HEK293T (cell line): ENCODE measurements around the gene ZNF471.

ENCODE experiments used
- CTCF ChIA-PET: fragments of 350-600 bp; formaldehyde crosslinking; extraction: SDS; loops from one replicate; lab custom pipeline; 2021; ENCODE audit warnings: antibody characterized with exemption, inconsistent platforms; lab: Yijun Ruan, JAX
- POLR2A ChIA-PET: fragments of 350-600 bp; formaldehyde crosslinking; extraction: SDS; loops from one replicate; lab custom pipeline; 2020; ENCODE audit warnings: antibody characterized with exemption, inconsistent platforms; lab: Yijun Ruan, JAX
- DNase-seq: peaks from one replicate; pipeline ENCODE4 v3.0.0; 2012; ENCODE audit warnings: mixed read lengths; ENCODE audit errors: extremely low spot score
- ARNT ChIP-seq: fragments of 450-650 bp; IDR thresholded peaks from 2 replicates; pipeline ENCODE4 v1.6.1; 2017; ENCODE audit warnings: mild to moderate bottlenecking
- BHLHE40 ChIP-seq: fragments of 450-650 bp; IDR thresholded peaks from 2 replicates; pipeline ENCODE4 v1.6.1; 2016; ENCODE audit warnings: mild to moderate bottlenecking, moderate library complexity, borderline replicate concordance
- CTBP1 ChIP-seq: fragments of 450-650 bp; IDR thresholded peaks from 2 replicates; pipeline ENCODE4 v1.6.1; 2016; ENCODE audit warnings: borderline replicate concordance
- ELF4 ChIP-seq: fragments of 450-650 bp; IDR thresholded peaks from 2 replicates; pipeline ENCODE4 v1.6.1; 2017; ENCODE audit warnings: antibody characterized with exemption
- FOXA1 ChIP-seq: fragments of 450-650 bp; IDR thresholded peaks from 2 replicates; pipeline ENCODE4 v1.6.1; 2016; ENCODE audit warnings: mild to moderate bottlenecking
- FOXK2 ChIP-seq: fragments of 450-650 bp; IDR thresholded peaks from 2 replicates; pipeline ENCODE4 v1.6.1; 2016; ENCODE audit warnings: mild to moderate bottlenecking
- FOXM1 ChIP-seq: fragments of 450-650 bp; IDR thresholded peaks from 2 replicates; pipeline ENCODE4 v1.6.1; 2017; ENCODE audit warnings: mild to moderate bottlenecking, borderline replicate concordance
- HDGF ChIP-seq: fragments of 450-650 bp; IDR thresholded peaks from 2 replicates; pipeline ENCODE4 v1.6.1; 2017; ENCODE audit warnings: antibody characterized with exemption, borderline replicate concordance
- L3MBTL2 ChIP-seq: fragments of 450-650 bp; conservative IDR thresholded peaks from 2 replicates; pipeline ENCODE4 v1.6.1; 2016; ENCODE audit warnings: mild to moderate bottlenecking
- LEF1 ChIP-seq: fragments of 450-650 bp; IDR thresholded peaks from 2 replicates; pipeline ENCODE4 v1.6.1; 2017; ENCODE audit warnings: mild to moderate bottlenecking, borderline replicate concordance
- NFRKB ChIP-seq: fragments of 450-650 bp; IDR thresholded peaks from 2 replicates; pipeline ENCODE4 v1.6.1; 2016; ENCODE audit warnings: mild to moderate bottlenecking, moderate library complexity
- SP1 ChIP-seq: fragments of 450-650 bp; IDR thresholded peaks from 2 replicates; pipeline ENCODE4 v1.6.1; 2017
- SUZ12 ChIP-seq: fragments of 450-650 bp; IDR thresholded peaks from 2 replicates; pipeline ENCODE4 v1.6.1; 2016; ENCODE audit warnings: mild to moderate bottlenecking
- TARDBP ChIP-seq: fragments of 450-650 bp; IDR thresholded peaks from 2 replicates; pipeline ENCODE4 v1.6.1; 2016
- ZNF384 ChIP-seq: fragments of 450-650 bp; IDR thresholded peaks from 2 replicates; pipeline ENCODE4 v1.6.1; 2016
- TF ChIP-seq, protein P1 (sequence below): fragments of 450-650 bp; IDR thresholded peaks from 2 replicates; pipeline ENCODE4 v1.6.1; 2016

ZNF471 gene

GRCh38 chr19:56491399-56491798 is 16.3 kb upstream of the ZNF471 start:
- no peak for TF ChIP-seq ARNT
- no peak for TF ChIP-seq ELF4
- no peak for TF ChIP-seq ZNF384
- TF ChIP-seq LEF1 = no peak
- no peak for TF ChIP-seq SP1
- TF ChIP-seq CTBP1 = no peak
- no peak for TF ChIP-seq TARDBP
- TF ChIP-seq HDGF = no peak
- no peak for TF ChIP-seq L3MBTL2
- no peak for TF ChIP-seq BHLHE40
- no peak for TF ChIP-seq FOXA1
- ChIA-PET CTCF (interaction anchor here (0.6 kb wide), 1 partner anchor 461 kb away, joined by 7 read pairs; no protein-coding TSS in a partner anchor), POLR2A (no interaction called here)
- no peak for DNase-seq

GRCh38 chr19:56504581-56504980 is 3.1 kb upstream of the ZNF471 start:
- POLR2A ChIA-PET = no interaction called here
- CTCF ChIA-PET = no interaction called here
- no peak for DNase-seq
- TF ChIP-seq CTBP1 = no peak
- no peak for TF ChIP-seq ZNF384
- TF ChIP-seq HDGF = no peak
- TF ChIP-seq FOXM1 = no peak
- no peak for TF ChIP-seq SP1
- TF ChIP-seq NFRKB = no peak
- TF ChIP-seq FOXA1 = no peak
- no peak for TF ChIP-seq SUZ12
- no peak for TF ChIP-seq L3MBTL2
- TF ChIP-seq, protein P1, sequence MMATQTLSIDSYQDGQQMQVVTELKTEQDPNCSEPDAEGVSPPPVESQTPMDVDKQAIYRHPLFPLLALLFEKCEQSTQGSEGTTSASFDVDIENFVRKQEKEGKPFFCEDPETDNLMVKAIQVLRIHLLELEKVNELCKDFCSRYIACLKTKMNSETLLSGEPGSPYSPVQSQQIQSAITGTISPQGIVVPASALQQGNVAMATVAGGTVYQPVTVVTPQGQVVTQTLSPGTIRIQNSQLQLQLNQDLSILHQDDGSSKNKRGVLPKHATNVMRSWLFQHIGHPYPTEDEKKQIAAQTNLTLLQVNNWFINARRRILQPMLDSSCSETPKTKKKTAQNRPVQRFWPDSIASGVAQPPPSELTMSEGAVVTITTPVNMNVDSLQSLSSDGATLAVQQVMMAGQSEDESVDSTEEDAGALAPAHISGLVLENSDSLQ = no peak
- no peak for TF ChIP-seq BHLHE40
- no peak for TF ChIP-seq LEF1
- no peak for TF ChIP-seq ELF4
- TF ChIP-seq FOXK2 = no peak
- no peak for TF ChIP-seq TARDBP

GRCh38 chr19:56508290-56508778 is 679 bp downstream of the ZNF471 start:
- CTCF ChIA-PET = no interaction called here
- no peak for TF ChIP-seq HDGF
- no peak for DNase-seq
- POLR2A ChIA-PET = no interaction called here

- no peak for DNase-seq
- CTCF ChIA-PET = no interaction called here
- no peak for TF ChIP-seq TARDBP
- no peak for TF ChIP-seq L3MBTL2
- no peak for TF ChIP-seq HDGF
- no peak for TF ChIP-seq SP1
- no peak for TF ChIP-seq BHLHE40
- no peak for TF ChIP-seq ZNF384
- no peak for TF ChIP-seq ARNT
- TF ChIP-seq FOXA1 = no peak
- TF ChIP-seq SUZ12 = no peak
These were observed 17.7 kb downstream of the ZNF471 start for GRCh38 chr19:56525214-56525860.

DNA sequence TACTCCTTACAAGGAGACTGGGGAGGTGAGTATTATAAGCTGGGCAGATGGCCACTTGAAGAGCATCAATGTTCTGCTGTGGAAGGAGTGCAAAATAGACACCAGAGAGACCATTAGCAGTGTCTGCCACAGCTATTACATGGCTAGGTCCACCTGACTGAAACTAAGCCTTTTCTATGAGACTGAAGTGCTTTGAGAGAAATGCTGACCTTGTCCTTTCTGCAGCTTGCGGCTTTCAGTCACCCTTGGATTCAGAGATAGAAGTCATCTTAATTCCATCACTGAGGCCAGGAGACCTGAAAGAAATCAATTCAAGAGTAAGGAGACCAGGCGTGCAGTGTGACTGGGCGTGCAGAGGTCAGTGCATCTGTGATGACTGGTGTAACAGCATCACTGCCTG is 29.8 kb downstream of the ZNF471 start:
- ChIA-PET CTCF (no interaction called here), POLR2A (interaction anchor here (1.3 kb wide), 1 partner anchor 58 kb away, joined by 4 read pairs; the partner anchor contains the start of gene ZNF71)
- TF ChIP-seq HDGF = no peak
- TF ChIP-seq SP1 = no peak
- no peak for TF ChIP-seq ARNT
- TF ChIP-seq TARDBP = no peak

More at GRCh38 chr19:56525214-56525860, 17.7 kb downstream of the ZNF471 start:
- POLR2A ChIA-PET = no interaction called here

DNA sequence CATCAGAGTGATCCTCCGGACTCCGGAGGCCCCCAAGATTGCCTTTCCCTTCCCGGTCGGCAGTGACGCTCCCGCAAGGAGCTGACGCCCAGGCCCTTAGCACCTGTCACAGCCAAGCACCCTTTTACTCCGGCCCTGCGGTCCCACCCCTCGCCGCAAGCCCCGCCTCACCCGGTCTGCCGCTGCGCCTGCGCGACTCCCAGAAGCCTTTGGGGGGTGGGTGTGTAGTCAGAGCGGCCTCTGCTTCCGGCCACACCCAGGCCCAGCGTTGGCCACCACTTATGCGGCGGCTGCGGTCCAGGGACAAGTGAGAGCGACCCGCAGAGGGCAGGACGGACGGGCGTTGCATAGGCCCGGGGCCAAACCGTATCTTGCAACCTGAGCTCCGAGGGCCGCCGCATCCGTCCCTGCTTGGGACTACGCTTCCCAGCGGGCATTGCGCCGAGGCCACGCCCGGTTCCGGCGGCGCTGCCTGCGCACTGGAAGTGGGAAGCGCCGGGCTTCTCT is 30.7 kb downstream of the ZNF471 start:
- ChIA-PET POLR2A (interaction anchor here (1.3 kb wide), 1 partner anchor 57 kb away, joined by 4 read pairs; the partner anchor contains the start of gene ZNF71), CTCF (no interaction called here)
- TF ChIP-seq BHLHE40 (no peak), L3MBTL2 (0 out of 2 replicates have a peak, but pooled peaks have one; percentile 18)
- peak; percentile 89 for DNase-seq

More for the DNA sequence above, 29.8 kb downstream of the ZNF471 start:
- DNase-seq = no peak

DNA sequence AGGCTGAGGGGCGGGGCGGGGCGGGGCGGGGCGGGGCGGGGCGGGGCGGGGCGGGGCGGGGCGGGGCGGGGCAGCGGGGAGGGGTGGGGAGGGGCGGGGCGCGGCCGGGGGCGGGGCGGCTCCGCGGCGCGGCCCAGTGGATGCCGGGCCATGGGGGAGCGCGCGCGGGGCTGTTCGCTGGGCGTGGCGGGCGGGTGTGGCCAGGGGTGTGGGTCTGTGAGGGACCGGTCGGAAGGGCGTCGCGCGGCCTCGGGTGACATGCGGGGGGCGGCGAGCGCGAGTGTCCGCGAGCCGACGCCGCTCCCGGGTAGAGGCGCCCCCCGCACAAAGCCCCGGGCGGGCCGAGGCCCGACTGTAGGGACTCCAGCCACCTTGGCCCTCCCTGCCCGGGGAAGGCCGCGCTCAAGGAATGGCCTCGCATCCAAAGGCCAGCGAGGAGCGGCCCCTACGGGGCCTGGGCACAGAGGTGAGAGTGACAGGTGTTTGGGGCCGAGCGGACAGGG is 31.2 kb downstream of the ZNF471 start, which contains the start of gene ZFP28:
Gene ZFP28 (plus strand): TSS at position 188 of the 503 bp plus-strand sequence. CDS start 71 bp downstream, at position 259.
- DNase-seq = peak; percentile 80
- no peak for TF ChIP-seq FOXA1
- TF ChIP-seq ELF4 = no peak
- TF ChIP-seq L3MBTL2 = no peak; the same call in 1 of the 2 replicates
- TF ChIP-seq TARDBP = no peak
- no peak for TF ChIP-seq HDGF
- TF ChIP-seq, protein P1 = no peak
- TF ChIP-seq SUZ12 = no peak
- no peak for TF ChIP-seq LEF1
- no peak for TF ChIP-seq CTBP1
- ChIA-PET CTCF (no interaction called here), POLR2A (interaction anchor here (1.3 kb wide), 1 partner anchor 56 kb away, joined by 4 read pairs; the partner anchor contains the start of gene ZNF71)
